Adipocyte (in vitro differentiated cells): ENCODE results near the gene FAM131A.

Experiments
- DNase-seq: peaks from one replicate; pipeline ENCODE4 v3.0.0-alpha.2; 2015; ENCODE audit warnings: low read depth
- H3K27me3 ChIP-seq: replicated peaks from 2 replicates; pipeline ENCODE4 v1.7.0; 2013; ENCODE audit warnings: mild to moderate bottlenecking, low read length, moderate library complexity; ENCODE audit not compliant: control insufficient read depth, insufficient read depth
- H3K36me3 ChIP-seq: 2 replicates; pipeline ENCODE4 v1.7.0; 2013; ENCODE audit warnings: low read length, mild to moderate bottlenecking, moderate library complexity; ENCODE audit not compliant: control insufficient read depth, insufficient read depth, severe bottlenecking
- H3K4me1 ChIP-seq: 2 replicates; pipeline ENCODE4 v1.7.0; 2013; ENCODE audit warnings: mild to moderate bottlenecking, low read length, moderate library complexity; ENCODE audit not compliant: control insufficient read depth, insufficient read depth
- H3K4me3 ChIP-seq: 2 replicates; pipeline ENCODE4 v1.7.0; 2013; ENCODE audit warnings: mild to moderate bottlenecking, low read length, moderate library complexity
- H3K9ac ChIP-seq: 2 replicates; pipeline ENCODE4 v1.7.0; 2013; ENCODE audit warnings: mild to moderate bottlenecking, low read length, moderate library complexity
- H3K9me3 ChIP-seq: 2 replicates; pipeline ENCODE4 v1.7.0; 2013; ENCODE audit warnings: mild to moderate bottlenecking, low read length, moderate library complexity; ENCODE audit not compliant: control insufficient read depth

Gene FAM131A

GRCh38 chr3:184344579-184345316 lies 7.3 kb downstream of the FAM131A start:
- Histone ChIP-seq H3K4me3 (no peak overlapping the region), H3K4me1 (peaks cover 24% of the 10 kb centered on the region), H3K9ac (no peak overlapping the region), H3K36me3 (peaks cover 17% of the 10 kb centered on the region), H3K27me3 (no peaks in the 10 kb centered on the region), H3K9me3 (no peaks in the 10 kb centered on the region)
- DNase-seq = no peak

- Histone ChIP-seq H3K36me3 (peaks cover 17% of the 10 kb centered on the region), H3K9ac (peak overlapping the region; percentile 27), H3K4me3 (no peak overlapping the region), H3K27me3 (no peaks in the 10 kb centered on the region), H3K9me3 (no peaks in the 10 kb centered on the region), H3K4me1 (peaks cover 24% of the 10 kb centered on the region)
- DNase-seq = peak; percentile 69
Observed at GRCh38 chr3:184345317-184346144, 8.1 kb downstream of the FAM131A start.

GRCh38 chr3:184346480-184347190 lies 9.2 kb downstream of the FAM131A start:
- Histone ChIP-seq H3K27me3 (no peaks in the 10 kb centered on the region), H3K4me3 (no peak overlapping the region), H3K36me3 (peaks cover 17% of the 10 kb centered on the region), H3K9me3 (no peaks in the 10 kb centered on the region), H3K4me1 (peaks cover 24% of the 10 kb centered on the region), H3K9ac (no peak overlapping the region)
- DNase-seq = no peak

GRCh38 chr3:184347321-184348056 lies 10.1 kb downstream of the FAM131A start:
- Histone ChIP-seq H3K4me1 (peaks cover 24% of the 10 kb centered on the region), H3K36me3 (peaks cover 12% of the 10 kb centered on the region), H3K27me3 (no peaks in the 10 kb centered on the region), H3K9me3 (no peaks in the 10 kb centered on the region), H3K4me3 (no peak overlapping the region), H3K9ac (no peak overlapping the region)
- DNase-seq = no peak

GRCh38 chr3:184348057-184348382 lies 10.6 kb downstream of the FAM131A start:
- Histone ChIP-seq H3K9ac (no peak overlapping the region), H3K4me1 (peaks cover 24% of the 10 kb centered on the region), H3K27me3 (no peaks in the 10 kb centered on the region), H3K9me3 (no peaks in the 10 kb centered on the region), H3K36me3 (peaks cover 7% of the 10 kb centered on the region), H3K4me3 (no peak overlapping the region)
- DNase-seq = no peak

- Histone ChIP-seq H3K36me3 (no peaks in the 10 kb centered on the region), H3K4me3 (no peak overlapping the region), H3K9me3 (no peaks in the 10 kb centered on the region), H3K9ac (no peak overlapping the region), H3K27me3 (no peaks in the 10 kb centered on the region), H3K4me1 (peaks cover 24% of the 10 kb centered on the region)
- no peak for DNase-seq
Observed at GRCh38 chr3:184349563-184350470, 12.4 kb downstream of the FAM131A start.

GRCh38 chr3:184350618-184351017 lies 13.2 kb downstream of the FAM131A start:
- Histone ChIP-seq H3K27me3 (no peaks in the 10 kb centered on the region), H3K4me3 (no peak overlapping the region), H3K4me1 (peaks cover 24% of the 10 kb centered on the region), H3K9ac (no peak overlapping the region), H3K9me3 (no peaks in the 10 kb centered on the region), H3K36me3 (no peaks in the 10 kb centered on the region)
- no peak for DNase-seq

- DNase-seq = no peak
- no peaks in the 10 kb centered on the region for H3K27me3 ChIP-seq
- H3K9ac ChIP-seq = no peak overlapping the region
- peaks cover 24% of the 10 kb centered on the region for H3K4me1 ChIP-seq
- no peaks in the 10 kb centered on the region for H3K9me3 ChIP-seq
- H3K4me3 ChIP-seq = no peak overlapping the region
- H3K36me3 ChIP-seq = peaks cover under 1% of the 10 kb centered on the region
Observed at GRCh38 chr3:184351511-184352148, 14.2 kb downstream of the FAM131A start.

GRCh38 chr3:184352149-184352785 lies 14.9 kb downstream of the FAM131A start:
- H3K4me1 ChIP-seq = peaks cover 24% of the 10 kb centered on the region
- H3K9ac ChIP-seq = no peak overlapping the region
- H3K36me3 ChIP-seq = peaks cover 3% of the 10 kb centered on the region
- no peaks in the 10 kb centered on the region for H3K9me3 ChIP-seq
- no peaks in the 10 kb centered on the region for H3K27me3 ChIP-seq
- no peak for DNase-seq
- no peak overlapping the region for H3K4me3 ChIP-seq
